Renal cortex interstitium (tissue), 11 donors: ENCODE results near the gene INSIG2. TPM values are rescaled to one million over a fixed set of nuclear protein-coding genes. Genes with fewer than 3 reads are reported as not detected.

Experiments used
- DNase-seq, 11 donors: peaks; one replicate each; pipeline ENCODE4 v3.0.0-alpha.2; 2013; ENCODE audit warnings: low read depth in 9 of 11, low spot score in 4 of 11; ENCODE audit errors: extremely low read depth in 1 of 11
- polyA plus RNA-seq, 3 donors: library from polyadenylated mRNA; unstranded; fragments of 120-200 nt; gene quantifications; one replicate each; pipeline ENCODE4 v1.2.1, GENCODE V29; 2013; ENCODE audit not compliant: insufficient read length in 3 of 3

The INSIG2 gene
- polyA plus RNA-seq, 3 donors = 28.1 to 40.2 (median 32.5) TPM

GRCh38 chr2:118054213-118055008 is 33.9 kb upstream of the INSIG2 start:
- no peak for DNase-seq

DNA sequence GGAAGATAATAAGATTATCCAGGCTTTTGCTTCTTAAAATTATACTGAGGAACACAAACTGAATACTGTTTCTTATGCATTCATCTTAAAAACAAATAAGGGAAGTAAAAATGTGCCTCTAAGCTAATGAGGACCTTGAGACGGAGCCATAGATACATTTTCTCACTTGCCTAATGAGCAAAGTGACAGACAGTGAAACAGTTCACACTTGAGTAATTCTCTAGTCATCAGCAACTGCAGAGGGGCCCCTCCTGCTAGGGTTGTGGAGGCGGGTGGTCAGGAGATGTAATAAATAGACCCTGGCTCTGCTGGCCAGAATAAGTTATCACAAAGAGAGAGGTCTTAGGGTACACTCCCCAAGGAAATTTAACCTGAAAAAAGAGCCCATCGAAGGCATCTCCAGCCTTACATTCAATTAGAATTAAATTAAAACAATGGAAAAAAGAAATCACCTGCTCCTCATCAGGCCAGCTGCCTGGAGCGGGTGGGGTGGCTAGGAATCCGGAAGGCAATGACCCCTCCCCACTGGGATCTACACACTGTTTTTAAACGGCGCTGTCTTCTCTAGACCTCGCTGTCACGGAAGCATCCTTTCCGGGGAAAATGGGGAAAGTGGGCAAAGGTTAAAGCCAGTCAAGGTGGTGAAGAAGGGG is 32.6 kb upstream of the INSIG2 start:
- no peak for DNase-seq

- DNase-seq = no peak
Measured at GRCh38 chr2:118056165-118056534, 32.1 kb upstream of the INSIG2 start.

DNA sequence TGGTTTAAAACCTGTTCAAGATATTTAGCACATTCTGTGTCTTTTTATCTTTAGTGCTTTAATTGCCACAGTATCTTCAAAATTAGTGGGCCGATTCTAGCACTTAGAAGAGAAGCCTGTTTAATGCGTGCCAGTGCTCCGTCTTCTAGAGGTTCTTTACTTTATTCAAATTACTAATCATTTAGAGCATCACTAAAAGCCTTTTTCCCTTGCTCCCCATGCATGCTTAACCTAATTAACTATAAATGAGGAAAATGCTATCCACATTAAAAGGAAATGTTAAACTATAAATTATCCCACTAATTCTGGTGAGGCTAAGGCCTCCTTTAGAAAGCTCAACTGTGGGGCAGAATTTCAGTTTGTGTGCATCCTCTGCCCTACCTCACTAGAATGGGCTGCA is 31.5 kb upstream of the INSIG2 start:
- DNase-seq = no peak

DNA sequence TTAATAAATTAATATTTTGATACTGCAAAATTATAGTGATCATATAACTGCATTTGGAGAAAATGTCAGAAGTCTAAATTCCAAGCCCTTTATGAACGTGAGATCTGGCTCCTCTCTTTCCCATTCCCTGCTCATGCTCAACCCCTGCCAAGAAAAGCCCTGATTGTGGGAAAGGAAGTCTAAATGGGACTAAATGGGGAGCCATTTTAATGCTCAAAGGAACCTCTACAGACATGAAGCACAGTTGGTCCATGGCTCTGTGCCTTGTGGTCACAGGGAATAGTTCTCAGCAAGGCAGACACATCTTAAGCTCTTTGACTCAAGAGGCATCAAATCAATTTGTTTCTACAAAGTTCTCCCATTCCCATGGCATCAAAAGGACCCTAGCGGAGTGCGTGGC is 29.3 kb upstream of the INSIG2 start:
- DNase-seq = no peak

DNA sequence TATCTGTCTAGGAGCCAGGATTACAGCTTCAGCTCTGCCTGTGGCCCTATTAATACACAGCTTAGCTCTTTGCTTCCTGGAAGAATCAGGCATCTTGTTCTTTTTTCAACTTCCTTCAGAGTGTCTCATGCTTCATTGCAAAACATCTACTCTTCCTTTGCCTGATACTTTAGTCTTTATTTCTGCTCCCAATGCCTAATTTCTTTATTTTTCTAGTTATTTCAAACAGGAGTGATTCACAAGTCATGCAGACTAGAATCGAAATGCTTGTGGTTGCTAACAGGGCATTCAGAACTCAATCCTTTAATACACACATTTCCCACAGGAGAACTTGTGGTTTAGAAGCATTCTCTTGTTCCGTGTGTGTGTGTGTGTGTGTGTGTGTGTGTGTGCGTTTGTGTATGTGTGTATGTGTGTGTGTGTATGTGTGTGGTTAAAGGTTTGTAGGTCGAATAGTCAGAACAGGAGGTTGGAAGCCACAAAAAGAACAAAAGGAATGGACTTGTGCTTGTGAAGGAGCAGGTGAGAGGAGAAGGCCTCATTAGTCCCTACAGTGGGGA is 28.3 kb upstream of the INSIG2 start:
- no peak for DNase-seq

GRCh38 chr2:118061135-118061955 is 26.9 kb upstream of the INSIG2 start:
- DNase-seq = no peak

DNA sequence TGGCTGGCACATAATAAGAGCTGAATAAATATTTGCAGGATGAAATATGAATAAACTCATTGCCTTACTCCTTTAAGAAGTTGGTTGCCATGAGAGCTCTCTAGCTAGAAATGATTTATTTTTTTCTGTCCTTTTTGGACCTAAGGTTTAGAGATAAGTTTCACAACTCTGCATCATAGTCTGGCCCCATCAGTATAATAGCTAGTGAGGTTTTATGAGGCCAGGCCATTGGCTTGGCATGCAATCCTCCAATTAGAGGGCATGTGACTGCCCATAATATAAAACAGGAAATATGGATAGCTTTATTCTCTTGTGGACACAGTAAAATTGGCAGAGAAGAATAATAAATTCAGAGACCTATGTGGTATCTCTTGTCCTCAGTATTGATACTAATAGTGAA is 26.2 kb upstream of the INSIG2 start:
- no peak for DNase-seq

- no peak for DNase-seq
Measured at GRCh38 chr2:118062669-118063068, 25.6 kb upstream of the INSIG2 start.

DNA sequence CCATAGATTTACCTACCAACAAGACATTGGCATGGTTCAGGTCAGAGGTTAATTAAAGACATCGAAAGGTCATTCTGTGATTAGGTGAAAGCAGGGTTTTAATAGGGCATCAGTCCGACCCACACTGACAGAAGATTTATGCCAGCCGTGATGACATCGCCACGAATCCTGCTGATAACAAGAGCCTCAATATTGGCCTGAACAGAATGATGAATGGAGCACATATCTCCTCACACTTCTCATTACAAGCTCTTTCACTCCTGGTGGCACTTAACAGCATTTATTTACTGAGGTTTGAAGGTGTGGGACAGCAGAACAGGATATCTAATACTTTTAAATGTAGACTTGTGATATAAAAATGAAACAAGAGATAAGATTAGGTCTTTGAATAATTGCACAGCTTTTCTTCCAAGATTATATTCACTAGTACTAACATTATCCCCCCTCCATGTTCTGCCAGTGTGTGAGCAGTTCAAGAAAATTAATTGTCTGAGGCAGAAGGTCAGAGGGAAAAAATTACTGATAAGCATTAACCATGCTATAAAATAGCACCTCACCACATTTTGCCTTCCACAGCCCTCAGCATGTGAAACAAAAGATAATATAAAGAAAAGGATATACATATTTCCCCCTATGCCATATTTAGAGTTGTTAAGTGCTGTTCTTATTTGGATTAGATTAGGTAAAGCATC is 23.1 kb upstream of the INSIG2 start:
- DNase-seq = no peak

- DNase-seq = no peak
Measured at GRCh38 chr2:118065921-118066511, 22.3 kb upstream of the INSIG2 start.

DNA sequence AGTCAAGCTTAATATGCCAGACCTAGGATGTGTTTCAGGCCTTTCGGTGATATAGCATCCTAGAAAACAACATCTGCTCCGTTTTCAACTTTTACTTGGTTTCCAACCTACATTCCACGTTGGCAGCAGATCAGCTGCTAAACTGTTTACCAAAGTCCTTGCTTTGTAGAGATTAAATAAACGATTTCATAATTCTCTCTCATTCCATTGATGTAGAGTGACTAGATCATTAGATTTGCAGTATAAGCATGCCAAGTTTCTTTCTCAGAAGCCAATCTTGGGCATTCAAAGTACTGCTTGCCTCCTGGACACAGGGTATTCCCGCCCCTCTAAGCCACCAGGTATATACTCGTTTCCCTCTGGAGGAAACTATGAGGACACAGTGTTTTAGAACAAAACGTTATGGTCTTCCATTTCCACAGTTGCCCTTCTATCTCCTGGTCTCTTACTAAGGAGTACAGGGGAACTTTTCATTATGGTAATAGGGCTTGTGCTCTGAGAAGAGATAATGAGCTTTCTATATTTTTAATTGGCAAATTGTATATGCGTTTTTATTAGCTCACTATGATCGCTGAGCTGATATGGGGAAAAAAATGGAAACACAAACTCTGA is 10.5 kb upstream of the INSIG2 start:
- DNase-seq = no peak

- DNase-seq = no peak
Measured at GRCh38 chr2:118078734-118079133, 9.5 kb upstream of the INSIG2 start.

DNA sequence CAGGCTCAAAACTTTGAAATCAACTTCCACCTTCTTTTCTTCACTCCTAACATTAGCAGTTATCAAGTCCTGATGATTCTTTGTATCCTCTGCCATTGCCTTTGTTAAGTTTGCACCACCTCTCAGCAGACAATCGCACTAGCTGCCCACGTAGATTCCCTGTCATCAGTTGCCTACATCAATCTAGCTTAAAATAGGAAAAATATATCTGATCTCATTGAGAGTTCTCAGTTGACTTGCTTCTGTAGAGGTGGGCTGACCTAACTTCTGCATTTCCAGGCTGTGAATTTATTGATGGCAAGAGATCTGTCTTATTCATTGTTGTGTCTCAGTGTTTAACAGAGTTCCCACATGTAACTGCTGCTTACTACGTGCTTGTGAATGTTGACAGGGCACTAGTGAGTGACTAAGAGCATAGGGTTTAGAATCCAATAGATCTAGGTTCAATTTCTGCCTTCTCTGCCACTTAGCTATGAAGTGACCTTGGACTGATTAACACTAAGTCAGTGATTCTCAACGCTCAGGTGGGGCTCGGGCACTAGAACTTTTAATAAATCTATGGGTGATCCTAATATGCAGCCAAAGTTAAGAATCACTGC is 3.7 kb upstream of the INSIG2 start:
- no peak for DNase-seq

DNA sequence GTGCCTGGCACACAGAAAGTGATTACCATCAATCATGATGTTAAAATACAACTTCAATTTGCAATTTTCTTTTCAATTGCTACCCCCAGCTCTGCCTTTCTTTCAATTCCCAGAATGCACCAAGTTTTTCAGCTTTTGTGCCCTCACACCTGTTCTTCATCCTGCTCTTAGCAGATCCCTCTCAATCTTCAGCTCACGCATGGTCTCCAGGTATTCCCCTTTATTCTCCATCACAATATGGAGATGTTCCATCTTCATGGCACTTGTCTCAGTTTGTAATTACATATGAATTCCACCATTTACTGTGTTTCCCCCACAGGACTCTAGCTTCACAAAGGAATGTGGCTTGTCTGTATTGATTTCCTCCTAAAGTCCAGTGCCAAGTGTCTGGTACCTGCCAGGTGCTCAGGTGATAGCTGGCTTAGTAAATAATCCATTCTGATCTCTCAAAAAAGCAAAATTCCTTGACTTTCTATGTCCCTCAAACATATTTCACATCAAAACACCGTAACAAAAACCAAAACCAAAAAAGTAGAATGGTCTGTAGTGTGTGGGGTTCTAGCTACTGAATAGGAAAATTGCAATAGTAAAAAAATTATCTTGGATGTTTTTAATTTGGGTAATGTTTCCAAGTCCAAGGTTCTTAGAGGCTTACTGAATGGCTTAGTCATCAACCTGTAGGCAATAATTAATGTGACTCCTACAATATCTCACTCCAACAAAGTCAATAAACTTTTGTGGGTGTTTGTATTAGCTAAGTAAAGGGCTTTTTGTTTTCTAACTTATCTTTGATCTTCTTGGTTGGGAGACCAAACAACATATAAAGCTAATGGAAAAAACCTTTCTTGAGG is 2.9 kb upstream of the INSIG2 start:
- no peak for DNase-seq

- DNase-seq = no peak
Measured at GRCh38 chr2:118086024-118086633, 2.1 kb upstream of the INSIG2 start.
